ENCODE data around the gene ZGPAT. TPM values are rescaled to one million over a fixed set of nuclear protein-coding genes. Genes with fewer than 3 reads are reported as not detected.

ZGPAT gene
- total and polyA plus RNA-seq, 10 of the 15 experiments (the other 5 are each of a cell fraction or from before 2014, with no cell fraction given) = 0.58 to 52.9 (median 18.0) TPM

DNA sequence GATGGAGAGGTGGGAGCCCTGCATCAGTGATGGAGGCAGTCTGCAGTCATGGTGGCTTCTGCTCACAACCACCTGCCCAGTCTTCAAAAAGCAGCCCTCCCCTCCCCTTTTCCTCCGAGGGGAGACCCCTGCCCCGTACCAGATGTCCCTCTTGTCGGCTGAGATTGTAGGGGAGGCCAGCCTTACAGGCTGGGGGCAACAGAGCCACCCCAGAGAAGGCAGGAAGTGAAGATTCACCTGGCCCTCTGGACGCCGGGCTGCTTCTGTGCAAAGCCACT is 6.8 kb upstream of the ZGPAT start:
- H3K27me3 ChIP-seq (replicated peaks in 1 of 2; ENCODE audit: control insufficient read depth in 2 of 2, insufficient read depth in 2 of 2, low read length in 1 of 2) = no peaks in the 10 kb centered on the region
- no peak overlapping the region for H3K4me3 ChIP-seq
- H4K20me1 ChIP-seq (ENCODE audit: control insufficient read depth, insufficient read depth) = no peaks in the 10 kb centered on the region
- ChIA-PET SMC1A (ENCODE audit: uncharacterized antibody, unreplicated experiment) (no interaction called here), POLR2A (interaction anchor here (0.6 kb wide), 1 partner anchor 191 kb away, joined by 4 read pairs; no protein-coding TSS in a partner anchor), CTCF (no interaction called here), RAD21 (ENCODE audit: unreplicated experiment) (no interaction called here)
- H3K27ac ChIP-seq (ENCODE audit: control insufficient read depth, insufficient read depth) = no peak overlapping the region
- no peak for ATAC-seq
- 40% methylated on average over 5 of the region's 5 CpGs for WGBS (ENCODE audit: insufficient coverage, insufficient replicate concordance, low lambda C conversion rate, missing lambda C conversion rate)
- H2AFZ ChIP-seq (ENCODE audit: control insufficient read depth, low read depth, low read length) = no peak overlapping the region
- H3K9ac ChIP-seq (ENCODE audit: control insufficient read depth, insufficient read depth, low read length) = no peak overlapping the region
- peaks cover 18% of the 10 kb centered on the region for H3K4me1 ChIP-seq (ENCODE audit: control insufficient read depth, insufficient read depth, low read length)
- no peaks in the 10 kb centered on the region for H3K9me3 ChIP-seq (replicated peaks; ENCODE audit: control insufficient read depth, insufficient read depth, low read length)
- no peak for FAIRE-seq
- TF ChIP-seq ZBTB11 (CRISPR knock-in tag; IDR thresholded peaks at IDR 0.05) (no peak), POLR2A (IDR thresholded peaks at IDR 0.05; ENCODE audit: low read depth, low read length) (0 out of 2 replicates have a peak, but pooled peaks have one; percentile 1), POLR2AphosphoS2 (IDR thresholded peaks at IDR 0.05; ENCODE audit: low read depth, low read length) (no peak), WRNIP1 (IDR thresholded peaks at IDR 0.05; ENCODE audit: borderline replicate concordance, low read depth, low read length) (no peak), CREM (IDR thresholded peaks at IDR 0.05; ENCODE audit: low read depth) (no peak), ESRRA (IDR thresholded peaks at IDR 0.05; ENCODE audit: low read length) (no peak), IKZF1 (conservative IDR thresholded peaks at IDR 0.05) (no peak)
- TF ChIP-seq, protein P1, sequence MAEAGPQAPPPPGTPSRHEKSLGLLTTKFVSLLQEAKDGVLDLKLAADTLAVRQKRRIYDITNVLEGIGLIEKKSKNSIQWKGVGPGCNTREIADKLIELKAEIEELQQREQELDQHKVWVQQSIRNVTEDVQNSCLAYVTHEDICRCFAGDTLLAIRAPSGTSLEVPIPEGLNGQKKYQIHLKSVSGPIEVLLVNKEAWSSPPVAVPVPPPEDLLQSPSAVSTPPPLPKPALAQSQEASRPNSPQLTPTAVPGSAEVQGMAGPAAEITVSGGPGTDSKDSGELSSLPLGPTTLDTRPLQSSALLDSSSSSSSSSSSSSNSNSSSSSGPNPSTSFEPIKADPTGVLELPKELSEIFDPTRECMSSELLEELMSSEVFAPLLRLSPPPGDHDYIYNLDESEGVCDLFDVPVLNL (IDR thresholded peaks at IDR 0.05; ENCODE audit: low read depth, low read length) = no peak
- TF ChIP-seq, protein P2, sequence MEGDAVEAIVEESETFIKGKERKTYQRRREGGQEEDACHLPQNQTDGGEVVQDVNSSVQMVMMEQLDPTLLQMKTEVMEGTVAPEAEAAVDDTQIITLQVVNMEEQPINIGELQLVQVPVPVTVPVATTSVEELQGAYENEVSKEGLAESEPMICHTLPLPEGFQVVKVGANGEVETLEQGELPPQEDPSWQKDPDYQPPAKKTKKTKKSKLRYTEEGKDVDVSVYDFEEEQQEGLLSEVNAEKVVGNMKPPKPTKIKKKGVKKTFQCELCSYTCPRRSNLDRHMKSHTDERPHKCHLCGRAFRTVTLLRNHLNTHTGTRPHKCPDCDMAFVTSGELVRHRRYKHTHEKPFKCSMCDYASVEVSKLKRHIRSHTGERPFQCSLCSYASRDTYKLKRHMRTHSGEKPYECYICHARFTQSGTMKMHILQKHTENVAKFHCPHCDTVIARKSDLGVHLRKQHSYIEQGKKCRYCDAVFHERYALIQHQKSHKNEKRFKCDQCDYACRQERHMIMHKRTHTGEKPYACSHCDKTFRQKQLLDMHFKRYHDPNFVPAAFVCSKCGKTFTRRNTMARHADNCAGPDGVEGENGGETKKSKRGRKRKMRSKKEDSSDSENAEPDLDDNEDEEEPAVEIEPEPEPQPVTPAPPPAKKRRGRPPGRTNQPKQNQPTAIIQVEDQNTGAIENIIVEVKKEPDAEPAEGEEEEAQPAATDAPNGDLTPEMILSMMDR (IDR thresholded peaks at IDR 0.05 in 2 of 3, conservative IDR thresholded peaks at IDR 0.05 in 1 of 3; ENCODE audit: control insufficient read depth in 2 of 3, extremely low read depth in 1 of 3, insufficient read depth in 1 of 3, low read depth in 3 of 3, low read length in 3 of 3) = no peak
- BruUV-seq (replicated peaks) = no TSS peak
- no peak overlapping the region for H3K4me2 ChIP-seq (ENCODE audit: control insufficient read depth, insufficient read depth)
- peaks cover under 1% of the 10 kb centered on the region for H3K79me2 ChIP-seq (ENCODE audit: control insufficient read depth, insufficient read depth, low read length)
- peaks cover 5 to 7% of the 10 kb centered on the region in 2 experiments; a peak in 3 of 4 replicates for H3K36me3 ChIP-seq (ENCODE audit: control insufficient read depth in 2 of 2, insufficient read depth in 2 of 2, low read length in 1 of 2)
- no peak for DNase-seq (ENCODE audit: low read depth, low spot score)
- in situ Hi-C loops (cut with MboI) (no loop called here), intact Hi-C loops (cut with micrococcal nuclease; ENCODE audit: unreplicated experiment) (no loop called here)

Data from GM12878 (cell line).